ENCODE results near the gene VAMP1.

Gene VAMP1

DNA sequence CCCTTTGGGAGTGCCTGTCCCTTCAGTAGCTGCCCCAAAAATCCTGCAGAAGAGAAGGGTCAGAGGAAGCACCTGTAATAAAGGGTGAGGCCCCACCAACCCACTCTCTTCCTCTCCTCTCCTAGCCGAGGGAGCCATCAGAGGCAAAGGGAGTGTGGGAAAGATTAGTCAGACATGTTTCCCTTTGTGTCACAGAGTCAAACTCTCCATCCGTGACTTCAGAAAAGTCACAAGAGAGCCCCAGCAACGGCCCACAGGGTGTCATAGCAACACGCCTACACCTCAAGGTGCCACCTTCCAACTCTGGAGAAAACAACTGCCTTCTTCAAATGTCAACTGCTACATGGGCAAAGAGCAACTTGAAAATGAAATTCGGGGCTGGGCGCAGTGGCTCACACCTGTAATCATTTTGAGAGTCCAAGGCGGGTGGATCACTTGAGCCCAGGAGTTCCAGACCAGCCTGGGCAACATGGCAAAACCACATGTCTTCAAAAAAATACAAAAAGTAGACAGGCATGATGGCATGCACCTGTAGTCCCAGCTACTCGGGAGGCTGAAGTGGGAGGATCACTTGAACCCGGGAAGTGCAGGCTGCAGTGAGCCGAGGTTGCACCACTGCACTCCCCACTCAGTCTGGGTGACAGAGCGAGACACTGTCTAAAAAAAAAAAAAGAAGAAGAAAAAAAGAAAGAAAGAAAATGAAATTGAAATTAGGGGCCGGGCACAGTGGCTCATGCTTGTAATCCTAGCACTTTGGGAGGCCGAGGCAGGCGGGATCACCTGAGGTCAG is 43.4 kb downstream of the VAMP1 start:
- in situ Hi-C loops (cut with MboI; ENCODE audit: low sequenced_read_pairs) = no loop called here

- in situ Hi-C loops (cut with MboI; ENCODE audit: low sequenced_read_pairs) = no loop called here
These were observed 44.6 kb downstream of the VAMP1 start for GRCh38 chr12:6425590-6426531.

DNA sequence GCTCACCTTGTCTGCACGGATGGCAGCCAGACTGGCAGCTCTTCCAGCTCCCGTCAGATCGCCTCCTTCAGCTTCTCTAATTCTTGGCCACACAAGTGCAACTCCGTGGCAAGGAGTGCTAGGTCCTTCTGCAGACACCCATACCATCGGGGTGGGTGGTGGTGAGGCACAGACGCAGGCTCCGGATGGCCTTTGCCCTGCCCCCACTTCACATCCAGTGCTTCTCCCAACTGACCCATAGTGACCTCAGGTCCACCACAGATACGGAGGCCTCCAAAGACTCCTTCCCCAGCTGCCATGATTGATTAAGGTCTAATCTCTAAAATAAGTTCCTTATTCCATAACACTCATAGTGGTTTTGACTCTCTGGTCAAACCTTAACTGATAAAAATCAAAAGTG is 45.6 kb downstream of the VAMP1 start:
- in situ Hi-C loops (cut with MboI; ENCODE audit: low sequenced_read_pairs) = no loop called here

DNA sequence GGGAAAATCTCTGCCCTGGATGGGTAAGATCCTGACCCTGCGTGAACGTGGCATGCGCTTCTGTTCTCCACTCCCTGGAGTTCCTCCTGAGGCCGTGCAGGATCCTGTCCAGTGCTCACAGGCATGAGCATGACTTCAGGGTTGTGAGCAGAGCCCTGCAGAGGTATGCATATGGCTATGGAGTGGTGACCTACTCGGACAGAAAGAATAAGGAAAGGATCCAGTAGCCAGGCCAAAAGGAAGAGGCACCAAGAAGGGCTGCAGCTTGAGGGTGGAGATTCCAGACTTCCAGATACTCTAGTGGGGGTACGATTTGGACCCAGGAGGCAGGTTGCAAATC is 46.5 kb downstream of the VAMP1 start:
- in situ Hi-C loops (cut with MboI; ENCODE audit: low sequenced_read_pairs) = no loop called here

DNA sequence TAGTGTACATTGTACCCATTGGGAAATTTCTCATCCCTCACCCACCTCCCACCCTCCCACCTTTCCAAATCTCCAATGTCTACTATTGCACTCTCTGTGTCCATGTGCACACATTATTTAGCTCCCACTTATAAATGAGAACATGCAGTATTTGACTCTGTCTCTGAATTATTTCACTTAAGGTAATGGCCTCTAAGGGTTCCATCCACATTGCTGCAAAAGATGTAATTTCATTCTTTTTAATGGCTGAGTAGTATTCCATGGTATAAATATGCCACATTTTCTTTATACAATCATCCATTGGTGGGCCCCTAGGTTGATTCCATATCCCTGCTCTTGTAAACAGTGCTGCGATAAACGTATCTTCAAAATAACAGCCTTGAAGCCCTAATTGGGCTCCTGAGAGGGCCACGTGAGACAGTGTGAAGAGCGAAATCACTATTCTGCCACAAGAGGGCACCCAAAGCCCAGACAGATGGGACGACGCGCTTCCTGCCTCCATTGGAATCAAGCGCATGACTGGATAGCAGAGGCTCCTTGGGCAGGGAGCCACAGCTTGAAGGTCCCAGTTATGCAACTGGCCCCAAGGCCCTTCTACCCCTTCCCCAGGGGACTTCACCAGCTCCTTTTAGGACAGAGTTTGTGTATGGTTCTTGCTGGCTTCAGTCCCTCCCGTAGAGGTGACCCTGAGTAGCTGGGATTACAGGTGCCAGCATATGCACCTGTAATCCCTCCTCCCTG is 47.0 kb downstream of the VAMP1 start:
- in situ Hi-C loops (cut with MboI; ENCODE audit: low sequenced_read_pairs) = no loop called here

DNA sequence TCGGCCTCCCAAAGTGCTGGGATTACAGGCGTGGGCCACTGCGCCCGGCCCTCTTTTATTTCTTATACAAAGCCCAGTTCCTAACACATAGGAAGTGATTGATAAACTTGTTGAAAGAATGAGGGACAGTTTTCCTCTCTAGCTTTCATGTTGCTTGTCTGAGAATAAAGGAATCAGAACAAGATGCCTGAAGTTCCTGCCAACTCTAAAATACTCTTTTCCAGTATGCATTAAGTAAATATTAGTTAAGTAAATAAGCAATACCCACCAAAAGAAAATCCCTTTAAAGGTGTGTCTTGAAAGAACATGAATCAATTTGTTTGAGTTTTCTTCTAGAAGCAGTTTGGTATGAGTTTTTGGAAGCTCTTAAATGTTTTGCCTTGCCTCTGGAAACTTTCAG is 50.1 kb downstream of the VAMP1 start:
- in situ Hi-C loops (cut with MboI; ENCODE audit: low sequenced_read_pairs) = no loop called here

GRCh38 chr12:6418796-6419195 is 51.7 kb downstream of the VAMP1 start:
- in situ Hi-C loops (cut with MboI; ENCODE audit: low sequenced_read_pairs) = no loop called here

DNA sequence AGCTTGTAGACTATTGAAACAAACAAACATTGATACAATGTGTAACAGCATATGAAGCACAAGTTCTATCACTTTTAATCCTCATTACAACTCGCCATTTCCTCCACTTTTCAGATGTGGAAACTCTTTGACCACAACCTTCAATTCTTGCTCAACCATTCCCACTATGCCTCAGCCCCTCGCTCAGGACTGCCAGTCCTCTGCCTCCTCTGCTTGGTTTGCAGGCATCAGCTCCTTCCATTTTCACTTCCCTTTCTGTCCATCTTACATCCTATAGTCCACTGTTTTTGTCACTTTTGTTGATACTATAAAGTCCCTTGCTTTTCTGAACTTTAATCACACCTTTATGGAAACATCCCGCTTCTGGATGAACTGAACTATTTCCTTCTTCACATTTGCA is 53.9 kb downstream of the VAMP1 start:
- in situ Hi-C loops (cut with MboI; ENCODE audit: low sequenced_read_pairs) = no loop called here

All from HL-60/S4 treated with phorbol 12-myristate 13-acetate at 8.2 ng/mL for 4 days and 3 days (cell line).